ENCODE results near the gene JADE3. TPM values are rescaled to one million over a fixed set of nuclear protein-coding genes. Genes with fewer than 3 reads are reported as not detected.

Gene JADE3
- total RNA-seq, 1 experiment from 2014 or later, result 20.2 TPM

DNA sequence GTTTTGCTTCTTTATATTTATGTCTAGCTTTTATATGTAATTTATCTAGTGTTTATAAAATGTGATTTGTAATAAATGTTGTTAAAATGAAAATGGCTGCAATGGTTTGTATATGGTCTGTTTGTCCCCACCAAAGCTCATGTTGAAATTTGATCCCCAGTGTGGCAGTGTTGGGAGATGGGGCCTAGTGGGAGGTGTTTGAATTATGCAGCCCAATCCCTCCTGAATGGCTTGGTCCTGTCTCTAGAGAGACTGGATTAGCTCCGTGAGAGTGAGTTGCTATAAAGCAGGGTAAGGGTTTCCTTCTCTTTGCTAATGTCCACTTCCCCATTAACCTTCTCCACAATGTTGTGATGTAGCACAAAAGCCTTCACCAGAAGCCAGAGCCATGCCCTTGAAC, 30.0 kb upstream of the JADE3 start:
- Mint-ChIP-seq H3K4me3 (no peak overlapping the region), H3K27ac (peak overlapping the region in 1 of 3 experiments; percentile 76; a peak in 2 of 7 replicates), H3K36me3 (ENCODE audit: insufficient read depth in 1 of 3, low read depth in 3 of 3) (peaks cover 0 to 12% (median 0%) of the 10 kb centered on the region in 3 experiments; a peak in 4 of 7 replicates), H3K9me3 (peaks cover 29 to 42% of the 10 kb centered on the region in 2 experiments), H3K4me1 (peaks cover 4 to 7% of the 10 kb centered on the region in 2 experiments), H3K27me3 (ENCODE audit: low read depth) (no peaks in the 10 kb centered on the region)
- TF ChIP-seq, protein P1, sequence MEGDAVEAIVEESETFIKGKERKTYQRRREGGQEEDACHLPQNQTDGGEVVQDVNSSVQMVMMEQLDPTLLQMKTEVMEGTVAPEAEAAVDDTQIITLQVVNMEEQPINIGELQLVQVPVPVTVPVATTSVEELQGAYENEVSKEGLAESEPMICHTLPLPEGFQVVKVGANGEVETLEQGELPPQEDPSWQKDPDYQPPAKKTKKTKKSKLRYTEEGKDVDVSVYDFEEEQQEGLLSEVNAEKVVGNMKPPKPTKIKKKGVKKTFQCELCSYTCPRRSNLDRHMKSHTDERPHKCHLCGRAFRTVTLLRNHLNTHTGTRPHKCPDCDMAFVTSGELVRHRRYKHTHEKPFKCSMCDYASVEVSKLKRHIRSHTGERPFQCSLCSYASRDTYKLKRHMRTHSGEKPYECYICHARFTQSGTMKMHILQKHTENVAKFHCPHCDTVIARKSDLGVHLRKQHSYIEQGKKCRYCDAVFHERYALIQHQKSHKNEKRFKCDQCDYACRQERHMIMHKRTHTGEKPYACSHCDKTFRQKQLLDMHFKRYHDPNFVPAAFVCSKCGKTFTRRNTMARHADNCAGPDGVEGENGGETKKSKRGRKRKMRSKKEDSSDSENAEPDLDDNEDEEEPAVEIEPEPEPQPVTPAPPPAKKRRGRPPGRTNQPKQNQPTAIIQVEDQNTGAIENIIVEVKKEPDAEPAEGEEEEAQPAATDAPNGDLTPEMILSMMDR (conservative IDR thresholded peaks at IDR 0.05), result no peak
- Histone ChIP-seq H4K20me1 (ENCODE audit: control insufficient read depth, insufficient read depth, insufficient read length) (no peaks in the 10 kb centered on the region), H3K27ac (ENCODE audit: insufficient read length, low read depth, low read length) (no peak overlapping the region), H3K4me1 (ENCODE audit: insufficient read depth, low read length) (no peaks in the 10 kb centered on the region), H4K91ac (ENCODE audit: insufficient read length, low read depth, low read length) (no peak overlapping the region), H2BK5ac (ENCODE audit: insufficient read length, low read length) (no peak overlapping the region), H3K56ac (ENCODE audit: insufficient read length, low read depth, low read length) (no peak overlapping the region), H4K8ac (replicated peaks; ENCODE audit: insufficient read length, low read depth, low read length) (no peak overlapping the region), H2AK5ac (ENCODE audit: insufficient read length, low read length) (no peak overlapping the region), H2AFZ (ENCODE audit: low read length) (no peak overlapping the region), H3K23ac (ENCODE audit: insufficient read length, low read depth, low read length) (no peak overlapping the region), H3T11ph (ENCODE audit: low read length) (no peak overlapping the region), H3K79me1 (ENCODE audit: insufficient read depth, low read depth, low read length, poor library complexity, severe bottlenecking) (no peaks in the 10 kb centered on the region), H3K23me2 (ENCODE audit: insufficient read length, low read depth, low read length, poor library complexity, severe bottlenecking) (no peaks in the 10 kb centered on the region), H2BK12ac (ENCODE audit: insufficient read length, low read depth, low read length) (no peak overlapping the region), H3K18ac (ENCODE audit: insufficient read length, low read depth, low read length) (no peak overlapping the region), H3K9me3 (ENCODE audit: control insufficient read depth, low read depth, low read length) (peaks cover 5% of the 10 kb centered on the region), H2BK120ac (ENCODE audit: low read depth, low read length, poor library complexity, severe bottlenecking) (no peak overlapping the region), H3K4ac (ENCODE audit: low read depth, low read length) (no peak overlapping the region), H2BK15ac (ENCODE audit: low read depth, low read length) (no peak overlapping the region), H3K27me3 (ENCODE audit: insufficient read depth, low read length) (no peaks in the 10 kb centered on the region), H3K14ac (ENCODE audit: insufficient read depth, low read length) (no peak overlapping the region), H4K5ac (ENCODE audit: insufficient read length, low read depth, low read length) (no peak overlapping the region), H3K4me2 (ENCODE audit: insufficient read depth, insufficient read length, low read length) (no peak overlapping the region), H3K9ac (ENCODE audit: extremely low read depth, insufficient read length, low read length) (no peak overlapping the region), H3K79me2 (ENCODE audit: insufficient read depth, low read length) (no peaks in the 10 kb centered on the region), H2BK20ac (ENCODE audit: low read depth, low read length, poor library complexity, severe bottlenecking) (no peak overlapping the region)
- no CpG with 5 or more reads among the region's 1 CpG for WGBS (ENCODE audit: extremely low coverage, insufficient read length, low lambda C conversion rate)
- peak; percentile 43 for DNase-seq

Data from H9 (cell line).